Endothelial cell of hepatic sinusoid (primary cell): ENCODE measurements around the gene NOC4L.

ENCODE experiments used
- in situ Hi-C: cut with HindIII; loops from 2 replicates; pipeline ENCODE4 v1.10.0; 2017; ENCODE audit warnings: low sequenced_read_pairs

NOC4L gene

DNA sequence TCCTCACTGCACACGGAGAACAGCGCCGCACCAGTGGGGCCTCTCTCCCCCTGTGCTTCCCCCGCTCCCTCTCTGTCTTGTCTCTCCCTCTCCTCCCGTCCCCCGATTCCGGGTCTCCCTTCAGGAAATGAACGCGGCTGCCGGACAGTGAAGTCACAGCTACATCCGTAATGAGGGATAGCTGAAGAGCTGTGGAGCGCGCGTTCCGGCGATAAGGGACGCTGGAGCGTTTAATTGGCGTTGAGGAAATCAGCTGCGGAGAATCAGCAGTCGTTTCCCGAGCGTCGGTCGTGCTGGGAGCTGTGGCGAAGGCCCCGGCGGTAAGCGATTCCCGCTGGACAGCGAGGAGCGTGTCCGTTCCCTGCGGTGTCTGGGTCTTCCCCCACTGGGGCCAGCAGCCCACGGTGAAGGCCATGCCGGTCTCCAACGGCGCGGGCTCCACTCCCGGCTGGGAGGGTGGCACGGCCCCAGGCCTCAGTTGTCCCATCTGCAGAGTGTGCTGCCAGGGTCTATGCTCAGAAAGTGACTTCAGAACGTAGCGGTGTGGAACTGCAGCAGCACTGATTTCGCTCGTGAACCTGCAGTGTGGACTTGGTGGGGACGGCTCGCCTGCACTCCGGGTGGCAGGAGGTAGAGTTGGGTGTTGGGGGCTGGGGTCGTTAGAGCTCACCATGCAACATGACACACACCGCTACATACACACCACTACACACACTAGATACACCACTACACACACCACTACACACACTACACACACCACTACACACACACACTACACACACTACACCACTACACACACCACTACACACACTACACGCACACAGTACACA lies 10.9 kb downstream of the NOC4L start:
- in situ Hi-C loops, result no loop called here

DNA sequence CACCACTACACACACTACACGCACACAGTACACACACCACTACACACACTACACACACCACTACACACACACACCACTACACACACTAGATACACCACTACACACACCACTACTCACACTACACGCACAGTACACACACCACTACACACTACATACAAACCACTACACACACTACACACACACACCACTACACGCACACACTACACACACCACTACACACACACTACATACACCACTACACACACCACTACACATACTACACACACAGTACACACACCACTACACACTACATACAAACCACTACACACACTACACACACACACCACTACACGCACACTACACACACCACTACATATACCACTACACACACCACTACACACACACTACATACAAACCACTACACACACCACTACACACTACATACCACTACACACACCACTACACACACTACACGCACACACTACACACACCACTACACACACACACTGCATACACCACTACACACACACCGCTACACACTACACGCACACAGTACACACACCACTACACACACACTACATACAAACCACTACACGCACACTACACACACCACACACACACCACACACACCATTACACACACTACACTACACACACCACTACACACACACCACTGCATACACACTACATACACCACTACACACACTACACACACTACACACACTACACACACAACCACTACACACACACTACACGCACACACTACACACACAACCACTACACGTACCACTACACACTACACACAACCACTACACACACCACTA lies 11.7 kb downstream of the NOC4L start:
- in situ Hi-C loops, result no loop called here

DNA sequence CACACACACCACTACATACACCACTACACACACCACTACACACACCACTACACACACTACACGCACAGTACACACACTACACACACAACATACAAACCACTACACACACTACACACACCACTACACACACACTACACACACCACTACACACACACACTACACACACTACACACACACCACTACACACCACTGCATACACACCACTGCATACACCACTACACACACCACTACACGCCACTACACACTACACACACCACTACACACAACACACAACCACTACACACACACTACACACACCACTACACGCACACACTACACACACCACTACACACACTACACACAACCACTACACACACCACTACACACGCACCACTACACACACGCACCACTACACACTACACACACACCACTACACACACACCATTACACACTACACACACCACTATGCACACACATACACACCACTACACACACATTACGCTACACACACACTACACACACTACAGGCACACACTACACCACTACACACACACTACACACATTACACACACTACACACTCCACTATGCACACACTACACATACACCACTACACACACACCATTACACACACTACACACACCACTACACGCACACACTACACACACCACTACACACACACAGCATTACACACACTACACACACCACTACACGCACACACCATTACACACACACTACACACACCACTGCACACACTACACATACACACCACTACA lies 12.5 kb downstream of the NOC4L start:
- in situ Hi-C loops, result no loop called here

DNA sequence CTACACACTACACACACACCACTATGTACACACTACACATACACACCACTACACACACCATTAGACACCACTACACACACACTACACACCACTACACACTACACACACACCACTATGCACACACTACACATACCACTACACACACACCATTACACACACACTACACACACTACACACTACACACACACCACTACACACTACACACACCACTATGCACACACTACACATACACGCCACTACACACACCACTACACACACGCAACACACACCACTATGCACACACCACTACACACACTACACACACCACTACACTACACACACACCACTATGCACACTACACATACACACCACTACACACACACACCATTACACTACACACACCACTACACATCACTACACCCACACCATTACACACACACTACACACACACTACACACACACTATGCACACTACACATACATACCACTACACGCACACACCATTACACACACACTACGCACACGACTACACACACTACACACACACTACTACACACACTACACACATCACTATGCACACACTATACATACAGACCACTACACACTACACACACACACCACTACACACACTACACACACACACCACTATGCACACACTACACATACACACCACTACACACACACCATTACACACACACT lies 13.6 kb downstream of the NOC4L start:
- in situ Hi-C loops, result no loop called here

DNA sequence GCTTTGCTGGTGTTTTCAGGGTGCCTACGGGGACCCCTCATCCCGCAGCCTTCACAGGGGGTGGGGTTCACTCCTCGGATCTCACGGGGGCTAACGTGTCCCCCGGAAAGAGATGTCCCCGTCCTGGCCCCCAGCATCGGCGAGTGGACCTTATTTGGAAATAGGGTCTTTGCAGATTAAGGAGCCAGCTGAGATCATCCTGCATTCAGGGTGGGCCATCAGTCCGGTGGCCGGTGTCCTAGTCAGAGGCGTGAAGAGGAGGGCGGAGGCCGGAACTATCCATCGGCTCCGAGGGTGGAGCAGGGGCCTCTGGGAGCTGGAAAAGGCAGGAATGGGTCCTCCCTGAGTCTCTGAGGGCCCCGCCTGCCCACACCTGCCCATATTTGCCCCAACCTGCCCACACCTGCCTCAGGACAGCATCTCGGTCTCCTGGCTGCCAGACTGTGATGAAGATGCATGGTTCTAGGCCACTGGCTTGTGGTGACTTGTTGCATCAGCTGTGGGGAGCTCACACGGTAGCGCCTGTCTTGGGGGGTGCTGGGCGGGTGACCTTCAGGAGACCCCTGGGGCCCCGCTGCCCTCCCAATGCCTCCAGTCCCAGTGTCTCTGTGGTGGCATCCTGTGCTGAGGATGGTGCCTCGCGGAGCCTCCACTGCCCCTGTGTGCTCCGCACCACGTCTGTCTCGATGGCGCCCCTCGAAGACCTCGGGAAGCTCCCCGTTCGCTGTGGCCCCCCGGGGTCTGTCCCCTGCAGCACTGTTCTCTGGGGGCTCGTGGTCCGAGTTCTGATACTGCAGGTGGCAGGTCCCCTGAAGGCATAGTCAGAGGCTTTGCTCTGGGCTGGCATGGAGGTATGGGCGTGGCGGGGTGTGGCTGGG lies 14.7 kb downstream of the NOC4L start:
- in situ Hi-C loops, result no loop called here

DNA sequence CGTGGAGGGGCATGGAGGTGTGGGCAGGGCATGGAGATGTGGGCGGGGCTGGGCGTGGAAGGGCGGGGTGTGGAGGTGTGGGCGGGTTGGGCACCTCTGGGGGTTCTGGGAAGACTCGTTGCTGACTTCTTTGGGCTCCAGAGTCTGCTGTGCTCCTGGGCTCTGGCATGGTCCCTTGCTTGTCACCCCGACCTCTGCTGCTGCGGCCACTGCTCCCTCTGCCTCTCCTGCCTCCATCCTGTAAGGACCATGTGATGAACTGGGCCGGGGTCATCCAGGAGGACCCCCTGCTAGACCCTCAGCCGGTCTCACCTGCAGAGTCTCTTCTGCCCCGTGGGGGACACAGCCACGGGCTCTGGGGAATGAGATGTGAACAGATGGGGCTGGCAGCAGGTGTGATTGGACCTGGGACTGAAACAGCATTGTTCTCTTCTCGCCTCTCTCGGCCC lies 15.3 kb downstream of the NOC4L start:
- in situ Hi-C loops, result no loop called here

DNA sequence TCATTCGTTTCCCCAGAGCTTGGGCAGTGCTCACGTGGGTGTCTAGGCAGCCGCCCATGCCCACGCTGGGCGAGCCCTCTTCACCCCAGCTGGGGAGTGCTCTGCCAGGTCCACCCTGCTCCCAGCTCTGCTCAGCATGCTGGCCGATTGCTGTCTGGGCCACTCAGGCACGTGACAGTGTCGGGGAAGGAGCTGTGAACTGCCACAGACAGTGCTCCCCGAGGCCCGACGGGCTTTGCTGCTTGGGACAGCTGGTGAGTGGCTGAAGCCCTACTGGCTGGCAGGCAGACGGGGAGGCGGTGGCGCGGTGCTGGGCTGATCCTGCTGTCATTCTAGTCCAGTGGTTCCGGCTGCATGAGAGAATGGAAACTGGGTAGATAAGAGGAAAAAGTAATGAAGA lies 15.8 kb downstream of the NOC4L start:
- in situ Hi-C loops, result no loop called here

DNA sequence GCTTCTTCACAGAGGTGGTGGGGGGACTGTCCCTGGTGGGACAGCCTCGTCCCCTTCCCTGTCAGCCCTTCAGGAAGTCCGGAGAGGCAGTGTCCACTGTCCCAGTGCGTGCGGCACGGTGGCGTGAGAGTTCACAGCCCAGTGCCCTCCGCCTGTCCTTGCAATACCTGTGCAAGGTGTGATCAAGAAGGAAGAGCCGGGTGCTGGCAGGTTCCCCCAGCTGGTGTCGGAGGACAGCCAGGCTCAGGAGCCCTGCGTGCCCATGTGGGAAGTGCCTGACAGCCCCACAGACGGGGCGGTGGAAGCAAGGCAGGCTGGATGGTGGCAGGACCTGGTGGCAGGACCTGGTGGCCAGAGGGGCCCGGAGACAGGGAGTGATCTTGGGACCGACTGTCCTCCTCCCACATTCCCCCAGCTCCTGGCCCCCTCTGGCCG lies 16.4 kb downstream of the NOC4L start:
- in situ Hi-C loops, result no loop called here

DNA sequence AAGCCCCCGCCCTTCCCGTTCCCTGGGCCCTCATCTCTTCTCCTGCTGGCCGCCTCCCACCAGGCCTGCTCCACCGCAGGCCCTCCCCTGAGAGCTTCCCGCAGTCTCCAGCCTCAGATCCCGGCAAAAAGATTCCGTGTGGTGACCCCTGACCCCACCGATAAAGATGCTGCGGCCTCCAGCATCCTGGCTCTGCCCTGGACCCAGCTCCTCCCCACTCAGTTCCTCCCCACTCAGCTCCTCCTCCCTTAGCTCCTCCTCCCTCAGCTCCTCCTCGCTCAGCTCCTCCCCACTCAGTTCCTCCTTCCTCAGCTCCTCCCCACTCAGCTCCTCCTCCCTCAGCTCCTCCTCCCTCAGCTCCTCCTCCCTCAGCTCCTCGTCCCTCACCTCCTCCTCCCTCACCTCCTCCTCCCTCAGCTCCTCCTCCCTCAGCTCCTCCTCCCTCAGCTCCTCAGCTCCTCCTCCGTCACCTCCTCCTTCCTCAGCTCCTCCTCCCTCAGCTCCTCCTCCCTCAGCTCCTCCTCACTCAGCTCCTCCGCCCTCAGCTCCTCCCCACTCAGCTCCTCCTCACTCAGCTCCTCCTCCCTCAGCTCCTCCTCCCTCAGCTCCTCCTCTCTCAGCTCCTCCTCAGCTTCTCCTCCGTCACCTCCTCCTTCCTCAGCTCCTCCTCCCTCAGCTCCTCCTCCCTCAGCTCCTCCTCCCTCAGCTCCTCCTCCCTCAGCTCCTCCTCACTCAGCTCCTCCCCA lies 17.0 kb downstream of the NOC4L start:
- in situ Hi-C loops, result no loop called here

DNA sequence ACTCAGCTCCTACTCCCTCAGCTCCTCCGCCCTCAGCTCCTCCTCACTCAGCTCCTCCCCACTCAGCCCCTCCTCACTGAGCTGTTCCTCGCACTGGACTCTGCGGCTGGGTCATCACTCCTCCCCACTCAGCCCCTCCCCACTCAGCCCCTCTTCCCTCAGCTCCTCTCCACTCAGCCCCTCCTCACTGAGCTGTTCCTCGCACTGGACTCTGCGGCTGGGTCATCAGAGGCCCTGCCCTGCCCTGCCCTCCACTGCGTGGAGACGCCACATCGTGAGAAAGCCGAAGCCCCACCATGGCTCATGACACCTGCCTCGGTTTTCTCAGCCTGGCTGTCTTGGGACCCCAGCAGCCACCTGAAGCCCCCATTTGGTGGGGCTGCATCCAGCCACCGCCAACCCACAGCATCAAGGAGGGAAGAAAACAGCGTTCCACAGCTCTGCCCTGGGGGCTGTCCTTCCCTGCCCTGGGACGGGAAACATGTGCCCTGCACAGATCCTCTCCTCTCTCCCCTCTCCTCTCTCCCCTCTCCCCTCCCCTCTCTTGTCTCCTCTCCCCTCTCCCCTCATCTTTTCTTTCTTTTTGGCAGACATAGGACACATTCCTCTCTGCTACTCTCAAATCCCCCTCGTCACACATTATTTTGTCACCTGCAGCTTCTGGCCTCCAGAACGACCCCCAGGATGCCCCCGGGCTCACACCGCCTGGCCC lies 17.7 kb downstream of the NOC4L start:
- in situ Hi-C loops, result no loop called here

DNA sequence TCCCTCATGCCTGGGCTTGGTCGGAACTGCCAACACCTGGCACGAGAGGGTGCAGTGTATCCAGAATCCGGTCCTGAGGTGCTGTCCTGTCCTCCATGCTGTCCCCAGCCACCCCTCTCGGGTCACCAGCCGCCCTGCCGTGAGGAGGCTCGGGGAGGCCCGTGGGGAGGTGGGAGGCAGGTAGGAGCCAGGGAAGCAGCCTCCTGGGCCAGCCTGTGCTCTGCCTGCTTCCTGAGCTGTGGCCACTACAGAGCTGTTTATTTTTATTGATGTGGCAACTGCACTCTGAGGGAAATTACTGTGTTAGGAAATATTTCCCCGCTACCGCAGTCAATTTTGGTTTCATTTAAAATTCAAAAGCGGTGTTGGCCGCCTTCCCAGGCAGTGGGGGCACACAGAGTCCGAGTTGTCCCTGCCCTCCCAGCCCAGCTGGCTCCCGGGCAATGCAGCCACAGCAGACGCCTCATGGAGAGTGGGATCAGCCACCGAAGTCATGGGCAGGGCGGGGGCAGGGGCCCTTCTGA lies 18.3 kb downstream of the NOC4L start:
- in situ Hi-C loops, result no loop called here

DNA sequence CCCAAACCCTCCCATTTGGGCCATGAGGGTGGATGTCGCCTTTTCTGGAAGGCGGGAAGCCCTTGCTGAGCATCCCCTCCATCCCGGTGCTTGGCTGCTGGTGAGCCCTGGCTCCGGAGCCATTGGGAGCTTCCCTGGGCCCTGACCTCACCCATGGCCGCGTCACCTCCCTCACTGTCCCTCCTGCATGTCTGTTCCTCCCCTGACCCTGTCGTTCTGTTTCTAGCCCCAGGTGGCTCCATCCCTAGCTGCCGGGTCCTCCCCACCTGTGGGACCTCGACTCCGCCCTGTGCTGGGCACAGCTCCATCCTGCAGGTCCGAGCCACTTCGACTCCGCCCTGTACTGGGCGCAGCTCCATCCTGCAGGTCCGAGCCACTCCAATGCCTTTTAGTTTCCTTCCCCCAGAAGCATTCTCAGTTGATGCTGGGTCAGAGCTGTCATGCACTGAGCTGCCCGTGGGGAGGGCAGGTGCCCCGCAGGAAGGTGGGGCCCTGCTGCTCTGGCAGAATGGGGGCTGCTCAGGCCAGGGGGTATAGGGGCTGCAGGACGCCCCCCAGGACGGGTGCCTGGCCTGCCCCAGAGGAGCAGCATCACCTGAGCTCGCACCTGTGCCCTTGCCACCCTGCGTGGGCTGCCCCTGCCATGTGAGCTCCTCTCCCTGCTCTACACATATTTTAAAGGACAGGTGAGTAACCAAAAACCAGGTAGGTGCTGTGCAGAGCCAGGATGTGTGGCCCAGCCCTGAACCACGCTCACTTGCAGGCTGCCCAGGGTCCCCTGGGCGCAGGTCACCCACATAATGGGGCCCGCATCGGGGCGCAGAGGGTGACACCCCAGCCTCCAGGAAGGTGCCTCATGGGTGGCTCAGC lies 19.0 kb downstream of the NOC4L start:
- in situ Hi-C loops, result no loop called here

DNA sequence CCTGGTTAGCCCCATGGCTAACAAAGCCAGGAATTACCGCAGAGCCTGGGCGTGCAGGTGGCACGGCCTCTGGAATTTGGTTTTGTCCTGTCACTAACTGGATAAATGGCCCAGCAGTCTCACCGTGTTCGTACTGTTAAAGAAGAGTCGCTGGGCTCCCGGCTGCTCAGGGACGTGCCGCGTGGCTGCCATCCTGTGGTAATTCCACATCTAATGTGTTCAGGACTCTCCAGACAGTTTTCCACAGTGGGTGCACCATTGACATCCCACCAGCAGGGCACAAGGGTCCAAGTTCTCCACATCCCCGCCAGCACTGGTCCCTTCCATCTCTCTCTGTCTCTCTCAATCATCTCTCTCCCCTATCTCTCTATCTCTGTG lies 19.6 kb downstream of the NOC4L start:
- in situ Hi-C loops, result no loop called here

DNA sequence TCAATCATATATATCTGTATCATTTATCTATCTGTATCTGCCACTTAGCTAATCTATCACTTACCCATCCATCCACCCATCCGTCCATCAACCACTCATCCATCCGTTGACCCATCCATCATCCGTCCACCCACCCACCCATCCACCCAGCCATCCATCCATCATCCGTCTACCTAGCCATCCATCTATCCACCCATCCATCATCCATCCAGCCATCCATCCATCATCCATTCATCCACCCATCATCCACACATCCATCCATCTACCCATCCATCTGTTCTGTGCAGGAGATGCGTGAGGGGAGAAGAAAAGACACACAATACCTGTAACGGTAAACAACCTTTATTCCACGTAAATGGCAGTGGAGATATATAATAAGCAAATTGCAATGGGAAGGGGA lies 20.2 kb downstream of the NOC4L start:
- in situ Hi-C loops, result no loop called here

DNA sequence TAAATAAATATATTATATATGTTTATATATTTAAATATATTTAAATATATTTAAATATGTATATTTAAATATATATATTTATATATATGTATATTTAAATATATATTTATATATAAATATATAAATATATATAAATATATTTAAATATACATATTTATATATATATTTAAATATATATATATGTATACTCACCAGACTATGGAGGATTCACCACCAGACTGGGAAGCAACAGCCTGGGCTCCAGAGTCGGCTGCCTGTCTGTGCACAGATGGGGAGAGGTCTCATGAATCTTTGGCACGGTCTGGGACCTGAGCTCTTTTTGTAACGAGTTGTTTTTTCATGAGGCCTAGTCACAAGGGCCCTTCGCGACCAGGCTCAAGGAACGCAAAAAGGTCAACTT lies 21.3 kb downstream of the NOC4L start:
- in situ Hi-C loops, result no loop called here

DNA sequence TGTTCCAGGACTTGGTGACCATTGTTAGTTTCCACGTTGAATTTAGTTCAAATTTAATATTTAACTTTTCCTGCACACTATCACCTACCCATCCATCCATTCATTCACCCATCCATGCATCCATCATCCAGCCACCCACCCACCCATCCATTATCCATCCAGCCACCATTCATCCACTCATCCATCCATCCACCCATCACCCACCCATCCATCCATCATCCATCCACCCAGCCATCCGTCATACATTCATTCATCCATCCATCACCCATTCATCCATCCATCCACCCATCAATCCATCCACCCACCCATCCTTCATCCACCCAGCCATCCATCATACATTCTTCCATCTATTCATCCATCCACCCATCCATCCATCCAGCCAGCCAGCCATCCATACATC lies 21.8 kb downstream of the NOC4L start:
- in situ Hi-C loops, result no loop called here

DNA sequence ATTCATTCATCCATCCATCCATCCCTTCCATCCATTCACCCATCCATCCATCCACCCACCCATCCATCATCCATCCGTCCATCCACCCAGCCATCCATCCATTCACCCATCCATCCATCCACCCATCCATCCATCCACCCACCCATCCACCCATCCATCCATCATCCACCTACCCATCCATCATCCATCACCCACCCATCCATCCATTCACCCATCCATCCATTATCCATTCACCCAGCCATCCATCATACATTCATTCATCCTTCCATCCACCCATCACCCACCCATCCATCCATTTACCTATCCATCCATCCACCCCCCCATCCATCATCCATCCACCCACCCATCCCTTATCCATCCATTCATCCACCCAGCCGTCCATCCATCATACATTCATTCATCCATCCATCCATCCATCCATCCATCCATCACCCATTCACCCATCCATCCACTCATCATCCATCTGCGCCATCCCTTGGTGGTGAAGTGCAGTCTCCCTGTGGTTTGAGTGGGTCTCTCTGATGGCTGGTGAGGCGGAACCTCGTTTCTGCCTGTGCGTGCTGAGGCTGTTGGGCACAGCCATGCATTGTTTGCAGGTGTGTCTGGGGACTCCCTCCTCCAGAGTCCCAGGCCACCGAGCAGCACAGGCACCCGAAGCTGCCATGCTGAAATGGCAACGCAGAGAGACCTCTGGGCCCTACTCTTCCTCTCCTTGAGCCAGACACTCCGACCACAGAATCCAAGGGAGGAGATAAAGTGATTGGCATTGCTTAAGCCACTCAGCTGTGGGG lies 22.7 kb downstream of the NOC4L start:
- in situ Hi-C loops, result no loop called here
